GM18499 (cell line): ENCODE measurements around the gene ZNF48.

Experiments used
- ATAC-seq: cut with Tn5 transposase; IDR thresholded peaks from one replicate; pipeline ENCODE4 v1.9.1; 2021; ENCODE audit warnings: moderate number of reproducible peaks; ENCODE audit not compliant: insufficient read depth, unreplicated experiment

ZNF48 gene

DNA sequence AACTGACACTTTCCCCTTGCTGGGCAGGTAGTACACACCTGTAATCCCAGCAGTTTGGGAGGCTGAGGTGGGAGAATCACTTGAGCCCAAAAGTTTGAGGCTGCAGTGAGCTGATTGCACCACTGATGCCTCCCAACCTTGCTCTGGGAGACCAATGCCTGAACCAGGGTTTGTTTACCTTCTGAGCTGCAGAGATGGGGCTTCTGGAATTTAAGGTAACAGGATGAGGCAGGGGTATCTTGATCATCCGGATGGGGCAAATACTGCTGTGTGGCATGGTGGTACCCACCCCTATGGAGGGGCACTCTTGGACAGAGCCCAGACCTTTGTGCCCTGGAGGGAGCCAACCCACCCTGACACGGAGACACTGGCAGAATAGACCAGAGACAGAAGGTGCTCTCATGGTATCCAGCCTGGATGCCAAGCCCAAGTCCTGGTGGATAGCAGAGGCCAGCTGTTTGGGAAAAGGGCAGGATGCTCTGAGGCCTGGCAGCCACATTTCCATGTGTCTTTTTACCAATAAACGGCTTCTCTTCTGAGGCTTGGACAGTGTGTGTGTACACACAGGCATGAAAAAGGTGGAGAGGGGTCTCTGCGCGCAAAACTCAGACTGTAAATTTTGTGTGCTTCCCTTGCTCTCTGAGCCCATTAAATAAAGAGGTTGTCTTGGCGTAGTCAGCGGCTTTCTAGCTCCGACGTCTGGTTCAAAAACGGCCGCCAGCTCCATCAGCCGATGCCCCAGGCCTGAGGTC is 4.4 kb downstream of the ZNF48 start:
- no peak for ATAC-seq

DNA sequence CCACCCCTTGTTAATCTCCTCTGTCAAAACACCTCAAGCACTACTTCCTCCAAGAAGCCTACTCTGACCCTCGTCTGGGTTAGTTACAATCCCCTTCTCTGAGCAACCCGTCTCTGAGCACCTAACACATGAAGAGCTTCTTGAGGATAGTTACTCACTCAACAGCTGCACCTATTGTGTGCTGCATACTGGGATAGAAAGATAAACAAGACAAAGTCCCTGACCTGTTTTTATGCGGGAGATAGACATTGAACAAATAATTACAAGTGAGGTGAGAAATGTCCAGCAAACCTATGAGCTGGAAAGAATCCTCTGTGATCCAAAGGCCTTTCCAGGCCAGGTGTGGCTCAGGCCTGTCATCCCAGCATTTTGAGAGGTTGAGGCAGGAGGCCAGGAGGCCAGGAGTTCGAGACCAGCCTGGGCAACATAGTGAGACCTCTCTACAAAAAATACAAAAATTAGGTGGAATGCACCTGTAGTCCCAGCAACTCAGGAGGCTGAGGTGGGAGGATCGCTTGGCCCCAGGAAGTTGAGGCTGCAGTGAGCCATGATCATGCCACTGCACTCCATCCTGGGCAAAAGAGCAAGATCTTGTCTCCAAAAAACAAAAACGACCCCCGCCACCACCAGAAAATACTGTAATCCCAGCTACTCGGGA is 6.7 kb downstream of the ZNF48 start:
- ATAC-seq: no peak

DNA sequence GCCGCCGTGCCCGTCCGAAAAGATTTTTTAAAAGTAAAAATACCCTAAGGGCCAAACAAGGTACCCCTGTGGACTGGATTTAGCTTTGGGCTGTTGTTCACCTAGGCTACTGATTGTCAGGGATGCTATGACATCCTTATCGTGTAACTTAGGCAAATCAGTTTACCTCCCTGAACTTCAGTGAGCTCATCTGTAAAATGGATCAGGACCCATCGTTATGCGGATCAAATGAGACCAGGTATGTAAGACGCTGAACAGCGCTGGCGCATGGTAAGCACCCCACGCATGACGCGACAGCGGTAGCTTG is 11.5 kb downstream of the ZNF48 start:
- no peak for ATAC-seq

DNA sequence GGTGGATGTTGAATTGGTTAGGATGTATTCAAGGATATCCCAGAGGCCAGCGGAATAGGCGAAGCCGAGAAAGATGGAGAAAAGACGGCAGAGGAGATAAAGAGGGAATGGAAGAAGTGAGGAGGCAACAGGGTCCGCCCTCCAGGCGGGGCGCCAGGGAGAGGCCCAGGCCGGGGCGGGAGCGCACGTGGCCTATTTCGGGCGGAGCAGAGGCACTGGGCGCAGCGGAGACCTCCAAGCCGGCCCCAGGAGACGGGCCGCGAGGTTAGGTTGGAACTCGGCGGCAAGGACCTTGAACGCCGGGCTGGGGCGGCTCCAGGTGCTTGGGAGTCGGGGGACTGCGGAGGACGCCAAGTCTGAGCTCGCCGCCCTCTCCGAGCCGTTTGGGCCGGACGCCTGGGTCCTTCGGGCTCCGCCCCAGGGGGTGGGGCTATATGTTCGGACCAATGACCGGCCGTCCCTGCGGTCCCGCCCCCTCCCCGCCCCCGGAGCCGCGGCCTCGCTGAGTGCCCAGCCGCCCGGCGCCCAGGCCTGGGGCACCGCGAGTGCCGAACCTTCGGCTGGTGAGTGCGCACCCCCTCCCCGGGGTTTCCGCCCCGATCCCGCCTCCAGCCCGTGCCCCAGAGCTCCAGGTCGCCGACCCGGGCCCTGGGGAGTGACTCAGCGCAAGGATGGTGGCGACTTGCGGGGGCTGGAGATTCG is 12.0 kb downstream of the ZNF48 start, which contains the start of gene ZNF771:
Gene ZNF771, plus strand, starts transcription at position 505 of the 702 bp plus-strand sequence. CDS start 448 bp downstream, outside the sequence.
- ATAC-seq: no peak

DNA sequence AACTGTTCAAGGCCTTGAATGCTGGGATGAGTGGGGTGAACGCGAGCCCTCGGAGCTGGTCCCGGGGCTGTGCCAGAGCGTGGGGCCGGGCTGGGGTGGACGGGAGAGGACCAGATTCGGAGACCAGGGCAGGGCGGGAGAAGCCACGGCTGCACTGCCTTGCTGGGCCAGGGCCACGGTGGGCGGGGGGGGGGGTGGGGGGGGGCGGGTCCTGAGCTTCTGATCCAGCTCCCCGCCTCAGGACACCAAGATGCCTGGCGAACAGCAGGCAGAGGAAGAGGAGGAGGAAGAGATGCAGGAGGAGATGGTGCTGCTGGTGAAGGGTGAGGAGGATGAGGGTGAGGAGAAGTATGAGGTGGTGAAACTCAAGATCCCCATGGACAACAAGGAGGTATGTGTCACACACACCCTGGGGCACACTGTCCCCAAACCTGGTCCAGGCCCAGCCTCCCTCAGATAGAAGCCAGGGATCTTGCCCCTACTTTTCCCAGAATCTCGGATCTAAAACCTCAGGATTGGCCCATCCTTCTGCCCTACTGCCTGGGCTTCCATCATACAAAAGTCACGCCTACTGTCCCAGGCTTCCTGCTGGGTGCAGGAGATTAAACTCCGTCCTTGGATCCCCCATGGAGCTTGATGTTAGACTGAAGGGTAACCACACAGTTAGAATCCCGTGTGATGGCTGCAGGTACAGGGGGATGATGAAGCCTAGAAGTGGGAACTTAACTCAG is 12.7 kb downstream of the ZNF48 start:
- ATAC-seq: no peak

DNA sequence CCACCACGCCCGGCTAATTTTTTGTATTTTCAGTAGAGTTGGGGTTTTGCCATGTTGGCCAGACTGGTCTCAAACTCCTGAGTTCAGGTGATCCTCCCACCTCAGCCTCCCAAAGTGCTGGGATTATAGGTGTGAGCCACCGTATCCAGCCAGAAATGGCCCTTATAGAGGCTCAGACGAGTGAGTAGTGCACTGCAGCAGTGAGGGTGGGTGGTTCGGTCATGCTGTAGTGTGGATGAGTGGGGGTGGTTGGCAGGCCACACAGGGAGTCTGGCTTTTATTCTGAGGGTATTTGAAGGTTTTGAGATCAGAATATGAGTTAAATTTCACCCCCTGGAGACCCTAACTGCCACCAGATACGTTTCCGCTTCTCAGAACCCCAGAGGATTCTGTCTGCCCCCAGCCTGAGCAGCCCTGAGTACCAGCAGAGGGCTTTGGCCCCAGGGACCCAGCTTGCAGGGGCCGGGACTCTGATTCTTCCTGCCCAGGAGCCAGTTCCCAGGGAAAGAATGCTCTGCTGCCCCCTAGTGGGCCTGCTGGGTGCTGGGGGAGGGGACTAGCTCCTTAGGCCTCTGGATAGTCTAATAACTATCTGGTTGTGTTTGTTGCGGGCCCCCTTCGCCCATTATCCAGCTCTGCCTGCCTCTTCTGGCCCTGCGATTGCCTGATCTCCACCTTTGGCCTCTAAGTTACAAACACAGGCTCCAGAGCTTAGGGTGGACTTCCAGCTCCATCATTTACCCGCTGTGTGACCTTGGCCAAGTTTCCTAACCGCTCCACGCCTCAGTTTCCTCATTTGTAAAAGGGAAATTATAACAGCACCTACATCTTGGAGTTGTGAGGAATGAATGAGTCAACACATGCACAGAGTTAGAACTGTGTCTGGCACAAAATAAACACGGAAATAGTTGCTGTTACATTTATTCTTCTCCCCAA is 14.2 kb downstream of the ZNF48 start:
- no peak for ATAC-seq

DNA sequence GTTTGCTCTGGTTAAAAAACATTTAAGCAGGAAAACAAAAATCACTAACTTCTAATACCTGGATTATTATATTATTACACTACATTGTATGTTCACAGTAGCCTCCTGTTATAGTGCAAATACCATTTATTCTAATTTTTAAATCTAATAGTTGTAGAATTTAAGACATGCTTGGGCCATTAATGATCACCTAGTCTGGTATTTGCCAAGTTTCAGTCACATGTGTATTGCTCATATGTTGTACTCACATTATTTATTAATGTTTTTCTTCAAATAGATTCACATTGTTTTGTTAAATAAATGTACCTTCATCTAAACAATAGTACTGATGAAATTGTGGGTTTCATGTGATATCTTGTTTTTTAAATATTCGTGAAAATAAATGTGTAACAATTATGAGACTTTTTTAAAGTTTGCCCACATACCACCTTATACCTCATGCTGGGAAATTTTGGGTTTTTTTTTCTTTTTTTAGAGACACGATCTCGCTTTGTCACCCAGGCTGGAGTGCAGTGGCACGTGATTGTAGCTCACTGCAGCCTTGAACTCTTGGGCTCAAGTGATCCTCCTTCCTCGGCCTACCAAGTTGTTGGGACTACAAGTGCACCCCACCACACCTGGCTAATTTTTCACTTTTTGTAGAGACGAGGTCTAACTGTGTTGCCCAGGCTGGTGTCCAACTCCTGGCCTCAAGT is 18.0 kb downstream of the ZNF48 start:
- ATAC-seq: no peak

DNA sequence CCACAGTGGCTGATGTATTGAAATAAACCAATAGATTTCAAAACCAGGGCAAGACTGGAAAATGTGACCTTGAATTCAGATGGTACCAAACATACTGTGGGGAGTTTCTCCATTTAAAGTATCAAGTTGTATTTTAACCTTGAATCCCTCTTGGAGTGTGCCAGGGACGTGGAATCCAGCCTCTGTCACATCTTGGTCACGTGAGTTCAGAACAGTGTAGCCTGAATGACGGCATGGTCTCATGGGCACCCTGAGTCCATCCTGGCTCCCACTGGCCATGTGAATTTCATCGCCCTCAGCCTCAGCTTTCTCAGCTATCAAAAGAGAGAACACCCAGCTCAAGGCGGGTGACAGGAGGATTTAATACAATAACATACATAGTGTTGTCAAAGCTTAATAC is 18.9 kb downstream of the ZNF48 start:
- ATAC-seq: no peak

DNA sequence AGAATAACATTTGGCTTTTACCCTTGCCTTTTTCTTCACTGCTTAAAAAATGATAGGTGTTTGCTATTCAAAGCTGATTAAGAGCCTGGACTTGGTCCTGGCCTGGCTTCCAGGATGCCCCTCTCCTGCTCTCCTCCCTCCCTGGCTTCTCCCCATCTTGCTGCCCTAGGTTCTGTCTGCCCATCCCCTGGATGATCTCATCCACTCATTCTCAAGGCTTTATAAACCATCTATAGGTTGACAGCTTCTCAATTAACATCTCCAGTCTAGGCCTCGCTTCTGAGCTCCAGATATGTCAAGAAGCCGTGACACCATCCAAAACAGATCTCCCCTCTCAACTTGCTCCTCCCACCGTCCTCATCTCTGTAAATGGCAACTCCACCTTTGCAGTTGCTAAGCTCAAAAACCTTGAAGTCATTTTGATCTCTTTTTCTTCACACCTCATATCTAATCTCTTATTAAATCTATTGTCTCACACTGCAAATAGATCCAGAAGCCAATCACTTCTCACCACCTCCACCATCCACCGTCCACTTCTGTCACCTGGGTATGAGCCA is 20.9 kb downstream of the ZNF48 start:
- no peak for ATAC-seq

DNA sequence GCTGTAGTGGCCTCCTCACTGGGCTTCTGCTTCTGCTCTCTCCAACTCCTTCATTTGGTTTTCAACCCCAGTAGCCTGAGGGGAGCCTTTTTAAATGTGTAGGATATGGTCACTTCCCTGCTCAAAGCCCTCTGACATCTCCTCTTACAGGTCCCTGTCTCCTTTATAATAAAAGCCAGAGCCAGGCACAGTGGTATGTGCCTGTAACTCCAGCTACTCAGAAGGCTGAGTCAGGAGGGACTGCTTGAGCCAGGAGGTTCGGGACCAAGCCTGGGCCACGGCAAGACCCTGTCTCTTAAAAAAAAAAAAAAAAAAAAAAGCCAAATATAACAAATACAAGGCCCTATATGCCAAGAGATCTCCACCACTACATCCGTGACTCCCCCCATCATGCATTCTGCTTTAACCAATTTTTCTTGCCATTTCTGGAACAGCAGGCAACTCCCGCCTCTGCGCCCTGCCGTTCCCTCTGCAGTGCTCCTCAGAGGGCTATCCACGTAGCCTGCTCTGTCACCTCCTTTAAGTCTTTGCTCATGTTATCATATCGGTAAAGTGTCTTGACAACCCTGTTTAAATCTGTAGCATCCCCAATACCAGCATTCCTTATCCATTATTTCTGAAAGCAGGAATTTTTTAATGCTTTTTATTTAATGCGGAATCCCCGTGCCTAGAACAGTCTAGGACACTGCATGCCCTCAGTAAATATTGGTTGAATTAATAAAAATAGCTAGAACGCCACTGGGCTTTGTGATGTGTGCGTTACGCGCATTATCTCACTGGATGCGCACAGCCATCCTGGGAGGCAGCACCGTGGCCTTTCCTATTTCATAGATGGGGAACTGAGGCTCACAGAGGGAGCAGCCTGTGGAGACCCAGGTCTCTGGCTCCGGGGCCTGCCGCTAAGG is 21.7 kb downstream of the ZNF48 start:
- no peak for ATAC-seq

DNA sequence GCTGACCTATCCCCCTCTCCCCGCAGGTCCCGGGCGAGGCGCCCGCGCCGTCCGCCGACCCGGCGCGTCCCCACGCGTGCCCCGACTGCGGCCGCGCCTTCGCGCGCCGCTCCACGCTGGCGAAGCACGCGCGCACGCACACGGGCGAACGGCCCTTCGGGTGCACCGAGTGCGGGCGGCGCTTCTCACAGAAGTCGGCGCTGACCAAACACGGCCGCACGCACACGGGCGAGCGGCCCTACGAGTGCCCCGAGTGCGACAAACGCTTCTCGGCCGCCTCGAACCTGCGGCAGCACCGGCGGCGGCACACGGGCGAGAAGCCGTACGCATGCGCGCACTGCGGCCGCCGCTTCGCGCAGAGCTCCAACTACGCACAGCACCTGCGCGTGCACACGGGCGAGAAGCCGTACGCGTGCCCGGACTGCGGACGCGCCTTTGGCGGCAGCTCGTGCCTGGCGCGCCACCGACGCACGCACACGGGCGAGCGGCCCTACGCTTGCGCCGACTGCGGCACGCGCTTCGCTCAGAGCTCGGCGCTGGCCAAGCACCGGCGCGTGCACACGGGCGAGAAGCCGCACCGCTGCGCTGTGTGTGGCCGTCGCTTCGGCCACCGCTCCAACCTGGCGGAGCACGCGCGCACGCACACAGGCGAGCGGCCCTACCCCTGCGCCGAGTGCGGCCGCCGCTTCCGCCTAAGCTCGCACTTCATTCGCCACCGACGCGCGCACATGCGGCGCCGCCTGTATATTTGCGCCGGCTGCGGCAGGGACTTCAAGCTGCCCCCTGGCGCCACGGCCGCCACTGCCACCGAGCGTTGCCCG is 22.5 kb downstream of the ZNF48 start:
- ATAC-seq: peak; percentile 44

DNA sequence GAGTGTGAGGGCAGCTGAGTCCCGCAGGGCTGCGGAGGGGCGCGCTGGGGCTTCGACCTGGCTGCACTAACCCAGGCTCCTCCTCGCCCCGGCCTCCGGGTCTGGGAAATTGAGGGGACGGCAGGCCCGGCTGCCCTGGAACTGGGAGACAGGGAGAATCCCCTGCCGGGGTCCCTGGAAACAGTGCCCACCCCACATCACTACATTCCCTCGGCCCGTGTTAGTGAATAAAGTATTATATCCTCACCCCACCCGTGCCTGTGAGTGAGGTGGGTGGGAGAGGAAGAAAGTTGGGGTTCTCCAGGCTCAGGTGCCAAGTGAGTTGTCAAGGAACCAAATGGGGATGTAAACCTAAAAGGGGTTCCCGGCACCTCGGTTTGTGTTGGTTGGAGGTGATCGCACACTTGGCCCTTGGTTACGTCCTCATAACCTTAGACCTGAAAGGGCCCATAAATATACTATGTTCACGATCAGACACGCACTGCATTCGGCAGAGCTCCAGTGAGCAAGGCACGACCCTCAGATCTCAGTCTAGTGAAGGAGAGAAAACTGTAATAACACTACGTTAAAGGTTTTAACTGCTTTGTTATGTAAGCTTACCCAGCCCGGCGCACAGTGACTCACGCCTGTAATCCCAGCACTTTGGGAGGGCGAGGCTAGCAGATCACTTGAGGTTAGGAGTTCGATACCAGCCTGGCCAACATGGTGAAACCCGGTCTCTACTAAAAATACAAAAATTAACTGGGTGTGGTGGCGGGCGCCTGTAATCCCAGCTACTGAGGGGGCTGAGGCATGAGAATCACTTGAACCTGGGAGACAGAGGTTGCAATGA is 23.3 kb downstream of the ZNF48 start:
- ATAC-seq: no peak

DNA sequence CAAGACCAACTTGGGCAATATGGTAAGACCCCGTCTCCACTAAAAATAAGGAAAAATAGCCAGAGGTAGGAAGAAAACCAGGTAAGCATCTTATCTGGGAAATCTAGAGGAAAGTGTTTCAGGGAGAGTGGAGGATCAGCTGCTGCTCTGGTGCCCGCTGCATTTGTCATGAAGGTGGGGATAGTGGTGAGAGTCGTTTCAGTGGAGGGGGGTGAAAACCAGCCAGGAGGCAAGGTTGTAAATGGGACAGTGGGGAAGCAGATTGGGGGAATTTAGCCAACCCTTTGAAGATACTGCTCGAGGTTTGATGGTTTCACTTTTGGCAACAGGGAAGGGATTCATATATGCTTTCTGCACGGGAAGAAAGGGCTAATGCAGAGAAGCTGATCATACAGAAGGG is 25.8 kb downstream of the ZNF48 start:
- no peak for ATAC-seq

DNA sequence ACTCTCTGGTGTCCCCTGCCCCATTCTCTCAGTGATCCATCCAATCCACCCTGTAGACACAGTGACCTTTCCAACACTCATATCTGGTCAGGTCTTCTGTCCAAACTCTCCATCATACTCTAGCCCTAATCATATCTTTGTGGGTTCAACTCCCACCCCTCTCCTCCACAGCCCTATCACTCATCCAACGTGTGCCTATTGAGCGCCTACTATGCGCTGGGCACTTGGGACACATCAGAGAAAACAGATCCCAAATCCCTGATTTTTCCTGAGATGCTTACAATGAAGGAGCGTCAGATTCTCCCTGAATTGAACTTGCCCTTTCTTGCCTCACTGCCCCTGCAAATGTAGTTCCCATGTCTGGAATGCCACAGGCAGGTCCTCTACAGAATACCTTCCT is 32.8 kb downstream of the ZNF48 start:
- no peak for ATAC-seq

DNA sequence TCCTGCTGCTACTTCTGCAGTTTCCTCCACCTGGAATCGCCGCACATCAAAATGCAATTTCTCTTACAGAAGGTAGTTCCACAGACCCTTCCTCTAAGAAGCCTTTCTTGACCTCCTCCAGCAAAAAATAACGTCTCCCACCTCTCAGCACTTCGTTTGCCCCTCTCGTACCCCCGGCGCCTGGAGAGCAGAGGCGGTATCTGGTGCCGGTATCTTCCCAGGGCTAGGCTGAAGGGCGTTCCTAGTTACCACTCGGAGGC is 34.1 kb downstream of the ZNF48 start:
- no peak for ATAC-seq

DNA sequence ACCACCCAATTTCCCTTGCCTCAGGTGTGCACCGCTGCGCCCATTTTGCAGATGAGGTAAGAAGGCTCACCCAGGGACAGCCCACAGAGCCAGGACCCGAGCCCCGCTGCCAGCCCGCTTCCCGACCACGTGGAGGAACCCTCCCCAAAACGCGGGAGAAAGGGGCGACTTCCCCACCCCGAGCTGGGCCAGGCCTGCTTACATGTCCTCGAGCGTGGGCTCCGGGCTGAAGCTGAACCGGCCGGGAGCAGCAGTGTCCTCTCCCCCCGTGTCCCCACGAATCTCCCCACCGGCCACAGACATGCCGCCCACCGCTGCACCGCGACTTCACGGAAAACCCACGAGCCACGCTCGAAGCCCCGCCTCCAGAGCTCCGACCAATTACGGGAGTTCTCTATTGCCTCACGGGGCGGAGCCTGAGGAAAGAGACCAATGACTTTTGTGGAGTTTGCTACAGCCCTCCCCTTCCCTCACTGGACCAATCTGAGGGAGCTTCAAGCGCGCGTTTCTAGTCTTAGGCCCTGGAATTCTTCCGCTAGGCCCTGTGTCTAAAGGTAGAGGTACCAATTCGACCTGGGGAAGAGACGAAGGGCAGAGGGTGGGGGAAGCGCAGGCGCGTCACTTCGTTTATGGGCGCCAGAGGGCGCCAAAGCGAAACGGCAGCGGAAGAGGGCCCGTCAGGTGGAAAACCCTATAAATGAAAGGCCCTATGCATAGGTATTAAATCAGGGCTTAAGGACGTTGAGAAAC is 34.6 kb downstream of the ZNF48 start, which contains the start of gene DCTPP1:
Gene DCTPP1, minus strand, starts transcription at position 353 of the 750 bp plus-strand sequence. Its CDS starts 50 bp downstream, at position 303.
- peak; percentile 87 for ATAC-seq
